Astrocyte (in vitro differentiated cells and primary cell): Measurements from ENCODE around the gene PLPP3. TPM values are rescaled to one million over a fixed set of nuclear protein-coding genes. Genes with fewer than 3 reads are reported as not detected.

ENCODE experiments used
- DNase-seq: peaks from one replicate; pipeline ENCODE4 v3.0.0-alpha.2; 2010; ENCODE audit warnings: low read depth
- FAIRE-seq: peaks from 2 replicates; lab custom pipeline; 2011; peaks lifted over from hg19 to GRCh38; lab: Jason Lieb, UNC
- H2AFZ ChIP-seq: 2 replicates; pipeline ENCODE4 v1.6.0; 2012; ENCODE audit warnings: low read depth, low read length, inconsistent platforms
- H3K27ac ChIP-seq: 2 replicates; pipeline ENCODE4 v1.5.1; 2011; ENCODE audit warnings: low read depth, low read length, inconsistent platforms
- H3K27me3 ChIP-seq: 2 replicates; pipeline ENCODE4 v1.6.0; 2011; ENCODE audit warnings: low read length, inconsistent platforms; ENCODE audit not compliant: insufficient read depth
- H3K36me3 ChIP-seq: 2 replicates; pipeline ENCODE4 v1.5.1; 2011; ENCODE audit warnings: low read length, inconsistent platforms; ENCODE audit not compliant: insufficient read depth
- H3K4me1 ChIP-seq: 2 replicates; pipeline ENCODE4 v1.5.1; 2011; ENCODE audit warnings: low read length, inconsistent platforms; ENCODE audit not compliant: insufficient read depth
- H3K4me2 ChIP-seq: 2 replicates; pipeline ENCODE4 v1.6.0; 2012; ENCODE audit warnings: low read length, inconsistent platforms
- H3K4me3 ChIP-seq: 2 replicates; pipeline ENCODE4 v1.5.1; 2011; ENCODE audit warnings: low read depth, mild to moderate bottlenecking, low read length, inconsistent platforms; ENCODE audit not compliant: insufficient read depth
- H3K79me2 ChIP-seq: 2 replicates; pipeline ENCODE4 v1.6.0; 2012; ENCODE audit warnings: mild to moderate bottlenecking, low read length, inconsistent platforms; ENCODE audit not compliant: insufficient read depth
- H3K9ac ChIP-seq: 2 replicates; pipeline ENCODE4 v1.6.0; 2012; ENCODE audit warnings: mild to moderate bottlenecking, low read length, inconsistent platforms
- H3K9me3 ChIP-seq: 2 replicates; pipeline ENCODE4 v1.5.1; 2012; ENCODE audit warnings: low read depth, mild to moderate bottlenecking, low read length, inconsistent platforms; ENCODE audit not compliant: insufficient read depth
- H4K20me1 ChIP-seq: 2 replicates; pipeline ENCODE4 v1.6.0; 2012; ENCODE audit warnings: low read length, inconsistent platforms; ENCODE audit not compliant: insufficient read depth
- H3K27ac Mint-ChIP-seq: one replicate; pipeline ENCODE4 v1.8.0; 2021; ENCODE audit warnings: mild to moderate bottlenecking, mixed read lengths; ENCODE audit not compliant: unreplicated experiment
- H3K27me3 Mint-ChIP-seq: one replicate; pipeline ENCODE4 v1.8.0; 2021; ENCODE audit warnings: low read depth, mixed read lengths; ENCODE audit not compliant: unreplicated experiment
- H3K36me3 Mint-ChIP-seq: one replicate; pipeline ENCODE4 v1.8.0; 2021; ENCODE audit warnings: low read depth, mixed read lengths; ENCODE audit not compliant: unreplicated experiment
- H3K4me1 Mint-ChIP-seq: one replicate; pipeline ENCODE4 v1.8.0; 2021; ENCODE audit warnings: low read depth, mixed read lengths; ENCODE audit not compliant: unreplicated experiment
- H3K4me3 Mint-ChIP-seq: one replicate; pipeline ENCODE4 v1.8.0; 2021; ENCODE audit warnings: mild to moderate bottlenecking, moderate library complexity, mixed read lengths; ENCODE audit not compliant: unreplicated experiment
- H3K9me3 Mint-ChIP-seq: one replicate; pipeline ENCODE4 v1.8.0; 2021; ENCODE audit warnings: mild to moderate bottlenecking, mixed read lengths; ENCODE audit not compliant: unreplicated experiment
- CTCF ChIP-seq: IDR thresholded peaks from 2 replicates; pipeline ENCODE4 v1.5.1; 2011; ENCODE audit warnings: low read depth, mild to moderate bottlenecking, inconsistent platforms, low read length, moderate library complexity; ENCODE audit not compliant: insufficient read depth
- EZH2 ChIP-seq: IDR thresholded peaks from 2 replicates; pipeline ENCODE4 v1.6.1; 2012; ENCODE audit warnings: mild to moderate bottlenecking, low read length, inconsistent platforms; ENCODE audit not compliant: insufficient read depth
- total RNA-seq: library from RNA; stranded (reverse); gene quantifications from 2 replicates; pipeline ENCODE4 v1.2.1, GENCODE V29; 2021

The PLPP3 gene
- total RNA-seq, 1 donor from 2014 or later, result 2.2 TPM

- Mint-ChIP-seq H3K9me3 (no peaks in the 10 kb centered on the region), H3K4me1 (peaks cover 8% of the 10 kb centered on the region), H3K4me3 (no peak overlapping the region), H3K36me3 (no peaks in the 10 kb centered on the region), H3K27me3 (peaks cover 23% of the 10 kb centered on the region), H3K27ac (no peak overlapping the region)
- H3K4me3 ChIP-seq, result no peak overlapping the region
- no peaks in the 10 kb centered on the region for H4K20me1 ChIP-seq
- no peak overlapping the region for H3K27ac ChIP-seq
- no peaks in the 10 kb centered on the region for H3K27me3 ChIP-seq
- no peak overlapping the region for H3K9ac ChIP-seq
- no peaks in the 10 kb centered on the region for H3K79me2 ChIP-seq
- H2AFZ ChIP-seq, result no peak overlapping the region
- no peaks in the 10 kb centered on the region for H3K36me3 ChIP-seq
- peaks cover 4% of the 10 kb centered on the region for H3K4me1 ChIP-seq
- TF ChIP-seq EZH2, result no peak
- TF ChIP-seq CTCF, result no peak
- no peak for DNase-seq
- H3K4me2 ChIP-seq, result no peak overlapping the region
- no peaks in the 10 kb centered on the region for H3K9me3 ChIP-seq
- no peak for FAIRE-seq
Measured at GRCh38 chr1:56453417-56454078, 125.8 kb downstream of the PLPP3 start.

GRCh38 chr1:56453016-56453415, 126.3 kb downstream of the PLPP3 start:
- Mint-ChIP-seq H3K36me3 (no peaks in the 10 kb centered on the region), H3K4me1 (peaks cover 8% of the 10 kb centered on the region), H3K4me3 (no peak overlapping the region), H3K9me3 (no peaks in the 10 kb centered on the region), H3K27me3 (peaks cover 27% of the 10 kb centered on the region), H3K27ac (no peak overlapping the region)
- Histone ChIP-seq H3K27me3 (no peaks in the 10 kb centered on the region), H3K27ac (no peak overlapping the region), H4K20me1 (no peaks in the 10 kb centered on the region), H3K9ac (no peak overlapping the region), H2AFZ (no peak overlapping the region), H3K79me2 (no peaks in the 10 kb centered on the region), H3K36me3 (no peaks in the 10 kb centered on the region), H3K4me3 (no peak overlapping the region), H3K9me3 (no peaks in the 10 kb centered on the region), H3K4me2 (no peak overlapping the region), H3K4me1 (peaks cover 4% of the 10 kb centered on the region)
- TF ChIP-seq EZH2 (no peak), CTCF (no peak)
- no peak for FAIRE-seq
- no peak for DNase-seq
